Endodermal cell (in vitro differentiated cells): ENCODE data around the gene CD151. TPM values are rescaled to one million over a fixed set of nuclear protein-coding genes. Genes with fewer than 3 reads are reported as not detected.

Experiments used
- DNase-seq: peaks from one replicate; pipeline ENCODE4 v3.0.0-alpha.2; 2017
- H3K27ac ChIP-seq: 2 replicates; pipeline ENCODE4 v1.5.1; 2013; ENCODE audit warnings: mild to moderate bottlenecking, low read depth, low read length, moderate library complexity
- H3K27me3 ChIP-seq: 2 replicates; pipeline ENCODE4 v1.6.1; 2013; ENCODE audit warnings: mild to moderate bottlenecking, low read length, moderate library complexity; ENCODE audit not compliant: insufficient read depth, control insufficient read depth, poor library complexity, severe bottlenecking
- H3K36me3 ChIP-seq: 2 replicates; pipeline ENCODE4 v1.7.0; 2013; ENCODE audit warnings: mild to moderate bottlenecking, low read length, moderate library complexity; ENCODE audit not compliant: control insufficient read depth, insufficient read depth
- H3K4me1 ChIP-seq: one replicate; pipeline ENCODE4 v1.7.0; 2013; ENCODE audit warnings: low read length; ENCODE audit not compliant: control insufficient read depth, insufficient read depth
- H3K4me3 ChIP-seq: 2 replicates; pipeline ENCODE4 v1.5.1; 2013; ENCODE audit warnings: mild to moderate bottlenecking, low read length, moderate library complexity
- H3K9ac ChIP-seq: 2 replicates; pipeline ENCODE4 v1.6.1; 2013; ENCODE audit warnings: mild to moderate bottlenecking, low read length, moderate library complexity; ENCODE audit not compliant: poor library complexity, severe bottlenecking; ENCODE audit errors: extremely low read depth
- H3K9me3 ChIP-seq: 2 replicates; pipeline ENCODE4 v1.6.1; 2013; ENCODE audit warnings: mild to moderate bottlenecking, low read length, moderate library complexity; ENCODE audit not compliant: control insufficient read depth
- H3K27ac Mint-ChIP-seq: 2 replicates; pipeline ENCODE4 v1.8.0; 2020; ENCODE audit warnings: mixed read lengths
- H3K27me3 Mint-ChIP-seq: 2 replicates; pipeline ENCODE4 v1.8.0; 2021; ENCODE audit warnings: mild to moderate bottlenecking, mixed read lengths; ENCODE audit not compliant: insufficient read depth
- H3K36me3 Mint-ChIP-seq: 2 replicates; pipeline ENCODE4 v1.8.0; 2020; ENCODE audit warnings: low read depth, mixed read lengths
- H3K4me1 Mint-ChIP-seq: 2 replicates; pipeline ENCODE4 v1.8.0; 2020; ENCODE audit warnings: mixed read lengths
- H3K4me3 Mint-ChIP-seq: 2 replicates; pipeline ENCODE4 v1.8.0; 2020; ENCODE audit warnings: mild to moderate bottlenecking, moderate library complexity, mixed read lengths
- H3K9me3 Mint-ChIP-seq: 2 replicates; pipeline ENCODE4 v1.8.0; 2020; ENCODE audit warnings: mild to moderate bottlenecking, mixed read lengths
- CTCF ChIP-seq: fragments of 200-600 bp; sonication (generic); conservative IDR thresholded peaks from 2 replicates; pipeline ENCODE4 v1.5.0; 2021; ENCODE audit warnings: antibody characterized with exemption, mild to moderate bottlenecking
- WGBS, 2 experiments: methylation state at CpG; one replicate each; pipeline versions ENCODE4 v1.1.5 to v1.1.7; 2013; ENCODE audit warnings: missing lambda C conversion rate in 2 of 2, mixed read lengths in 1 of 2; ENCODE audit not compliant: insufficient coverage in 1 of 2, insufficient read length in 1 of 2; 5-methylcytosine and 5-hydroxymethylcytosine counted together
- total RNA-seq, 2 donors: library from RNA; stranded (reverse); fragmentation: NEBNext Ultra II Directional in 1 of 2; extraction: Animal tissue kit (Norgen Biotek cat#: 25700) in 1 of 2; gene quantifications; 2 replicates in 1 of 2; 3 replicates in 1 of 2; pipeline ENCODE4 v1.2.1, GENCODE V29; 2021

Gene CD151
- total RNA-seq, 2 donors from 2014 or later = 139 to 165 TPM

GRCh38 chr11:800473-800872 lies 32.3 kb upstream of the CD151 start:
- no peak overlapping the region for H3K4me3 Mint-ChIP-seq
- peaks cover 4% of the 10 kb centered on the region for H3K4me1 Mint-ChIP-seq
- 98% methylated on average over 15 to 30 of the region's 30 CpGs for WGBS, 2 experiments
- no peak overlapping the region for H3K27ac Mint-ChIP-seq
- H3K4me3 ChIP-seq = no peak overlapping the region
- H3K36me3 Mint-ChIP-seq = peaks cover 6% of the 10 kb centered on the region
- H3K9me3 ChIP-seq = no peaks in the 10 kb centered on the region
- H3K4me1 ChIP-seq = peaks cover 4% of the 10 kb centered on the region
- H3K27me3 Mint-ChIP-seq = no peaks in the 10 kb centered on the region
- no peaks in the 10 kb centered on the region for H3K9me3 Mint-ChIP-seq
- no peak for DNase-seq
- H3K9ac ChIP-seq = no peak overlapping the region
- TF ChIP-seq CTCF = no peak
- no peak overlapping the region for H3K27ac ChIP-seq
- H3K36me3 ChIP-seq = peaks cover 5% of the 10 kb centered on the region
- no peaks in the 10 kb centered on the region for H3K27me3 ChIP-seq

- Histone ChIP-seq H3K27ac (no peak overlapping the region), H3K36me3 (peaks cover 5% of the 10 kb centered on the region), H3K4me3 (no peak overlapping the region), H3K4me1 (no peaks in the 10 kb centered on the region), H3K9me3 (no peaks in the 10 kb centered on the region), H3K27me3 (no peaks in the 10 kb centered on the region), H3K9ac (no peak overlapping the region)
- 90 to 97% methylated on average over 9 to 20 of the region's 20 CpGs for WGBS, 2 experiments
- H3K4me3 Mint-ChIP-seq = no peak overlapping the region
- DNase-seq = no peak
- peaks cover 3% of the 10 kb centered on the region for H3K4me1 Mint-ChIP-seq
- no peak overlapping the region for H3K27ac Mint-ChIP-seq
- H3K9me3 Mint-ChIP-seq = no peaks in the 10 kb centered on the region
- peaks cover 6% of the 10 kb centered on the region for H3K36me3 Mint-ChIP-seq
- no peak for TF ChIP-seq CTCF
- no peaks in the 10 kb centered on the region for H3K27me3 Mint-ChIP-seq
Observed at GRCh38 chr11:801097-801780, 31.5 kb upstream of the CD151 start.

GRCh38 chr11:802018-802617 lies 30.6 kb upstream of the CD151 start:
- H3K27ac ChIP-seq = no peak overlapping the region
- H3K27ac Mint-ChIP-seq = no peak overlapping the region
- no peak overlapping the region for H3K9ac ChIP-seq
- H3K4me3 Mint-ChIP-seq = no peak overlapping the region
- no peaks in the 10 kb centered on the region for H3K4me1 Mint-ChIP-seq
- no peaks in the 10 kb centered on the region for H3K27me3 Mint-ChIP-seq
- peaks cover 5% of the 10 kb centered on the region for H3K36me3 ChIP-seq
- no peak for TF ChIP-seq CTCF
- H3K4me3 ChIP-seq = no peak overlapping the region
- H3K36me3 Mint-ChIP-seq = peaks cover 6% of the 10 kb centered on the region
- DNase-seq = no peak
- no peaks in the 10 kb centered on the region for H3K9me3 ChIP-seq
- WGBS, 2 experiments = 93 to 97% methylated on average over 11 to 21 of the region's 21 CpGs
- H3K27me3 ChIP-seq = no peaks in the 10 kb centered on the region
- no peaks in the 10 kb centered on the region for H3K9me3 Mint-ChIP-seq
- no peaks in the 10 kb centered on the region for H3K4me1 ChIP-seq
